HEK293T (cell line): ENCODE measurements around the gene TK2.

Experiments used
- NFRKB ChIP-seq: fragments of 450-650 bp; IDR thresholded peaks from 2 replicates; pipeline ENCODE4 v1.6.1; 2016; ENCODE audit warnings: mild to moderate bottlenecking, moderate library complexity
- SP1 ChIP-seq: fragments of 450-650 bp; IDR thresholded peaks from 2 replicates; pipeline ENCODE4 v1.6.1; 2017
- TARDBP ChIP-seq: fragments of 450-650 bp; IDR thresholded peaks from 2 replicates; pipeline ENCODE4 v1.6.1; 2016

DNA sequence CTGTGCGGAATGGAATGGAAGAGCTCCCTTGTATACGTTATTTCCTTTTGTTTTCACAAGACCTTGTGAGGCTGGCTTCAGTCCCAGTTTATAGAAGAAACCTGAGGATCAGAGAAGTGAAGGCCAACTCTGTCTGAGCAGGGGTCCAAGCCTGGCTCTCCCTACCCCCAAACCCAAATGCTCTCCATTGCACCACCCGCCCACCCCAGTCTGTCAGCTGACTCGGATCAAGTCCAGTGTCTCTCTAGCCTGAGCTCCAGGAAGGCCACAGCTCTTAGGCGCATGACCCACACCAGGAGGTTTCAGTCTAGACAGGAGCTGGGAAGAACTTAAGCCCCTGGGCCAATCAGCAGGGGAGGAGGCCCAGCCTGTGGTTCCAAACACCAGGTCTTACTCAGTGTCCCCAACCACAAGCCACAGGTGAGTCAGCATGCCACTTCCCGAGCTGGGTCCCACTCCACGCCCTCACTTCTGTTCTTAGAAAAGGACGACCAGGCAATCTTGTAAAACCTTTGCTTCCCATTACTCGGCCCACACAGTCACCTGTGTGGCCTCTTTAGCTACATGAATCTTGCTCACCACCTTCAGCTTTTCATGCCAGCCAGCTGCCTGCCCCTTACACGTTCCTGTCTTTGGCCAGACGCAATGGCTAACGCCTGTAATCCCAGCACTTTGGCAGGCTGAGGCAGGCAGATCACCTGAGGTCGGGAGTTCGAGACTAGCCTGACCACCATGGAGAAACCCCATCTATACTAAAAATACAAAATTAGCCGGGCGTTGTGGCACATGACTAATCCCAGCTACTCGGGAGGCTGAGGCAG is 27.8 kb downstream of the TK2 start:
- no peak for TF ChIP-seq TARDBP
- TF ChIP-seq SP1, result no peak
- TF ChIP-seq NFRKB, result no peak
